C4-2B (cell line): ENCODE data around the gene USP34.
"Not testable (repeated sequence)": the region's sequence is repeated elsewhere in the genome, so short reads cannot be mapped to it uniquely, and the experiment has no call there.

Source experiments
- H3K27ac ChIP-seq: fragments of 450-650 bp; 2 replicates; pipeline ENCODE4 v1.5.1; 2017
- ZFX ChIP-seq: fragments of 450-650 bp; IDR thresholded peaks from 2 replicates; pipeline ENCODE4 v1.6.1; 2017
- TF ChIP-seq, protein P1 (sequence below): fragments of 450-650 bp; conservative IDR thresholded peaks from 2 replicates; pipeline ENCODE4 v1.5.1; 2017; ENCODE audit warnings: mild to moderate bottlenecking

USP34 gene

DNA sequence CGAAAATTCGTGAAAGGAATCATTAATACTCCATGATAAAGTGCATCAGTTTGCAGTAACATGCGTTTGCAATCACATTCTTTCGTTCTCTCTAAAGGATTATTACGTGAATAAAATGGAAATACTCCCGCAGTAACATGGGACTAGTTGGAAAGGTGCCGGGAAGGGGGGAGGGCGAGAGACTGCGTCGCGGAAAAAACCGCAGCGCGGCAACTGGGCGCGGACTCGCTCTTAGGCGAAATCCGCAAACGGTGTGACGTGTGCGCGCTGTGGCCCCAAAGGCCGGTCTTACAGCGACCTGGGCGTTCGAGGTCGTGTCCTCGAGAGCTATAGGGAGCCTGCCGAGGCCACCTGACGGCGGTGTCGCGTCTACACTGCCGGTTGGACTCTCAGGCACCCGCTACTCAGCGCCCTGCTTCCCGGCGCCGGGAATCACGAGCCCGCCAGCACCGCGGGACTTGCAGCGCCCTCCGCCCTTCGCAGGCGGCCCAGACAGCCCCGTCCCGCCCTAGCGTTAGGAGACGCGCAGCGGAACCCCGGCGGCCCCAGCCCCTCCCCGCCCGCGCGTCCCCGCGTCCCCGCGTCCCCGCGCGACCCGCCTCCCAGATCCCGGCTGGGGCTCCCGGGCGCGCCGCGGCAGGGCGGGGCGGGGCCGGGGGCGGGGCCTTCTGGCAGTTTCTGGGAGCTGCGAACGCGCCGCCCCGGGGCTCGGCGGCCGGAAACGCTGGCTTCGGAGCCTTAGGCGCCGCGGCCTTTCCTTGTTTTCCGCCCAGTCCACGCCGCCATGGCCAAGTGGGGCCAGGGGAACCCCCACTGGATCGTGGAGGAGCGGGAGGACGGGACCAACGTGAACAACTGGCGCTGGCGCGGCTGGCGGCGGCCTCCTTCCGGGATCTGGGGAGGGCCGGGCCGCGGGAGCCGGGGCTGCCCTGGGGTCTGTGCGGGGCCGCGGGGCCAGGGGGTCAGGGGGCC is 293.8 kb downstream of the USP34 start:
- H3K27ac ChIP-seq: peak overlapping the region; percentile 92
- TF ChIP-seq ZFX: peak; percentile 74
- TF ChIP-seq, protein P1, sequence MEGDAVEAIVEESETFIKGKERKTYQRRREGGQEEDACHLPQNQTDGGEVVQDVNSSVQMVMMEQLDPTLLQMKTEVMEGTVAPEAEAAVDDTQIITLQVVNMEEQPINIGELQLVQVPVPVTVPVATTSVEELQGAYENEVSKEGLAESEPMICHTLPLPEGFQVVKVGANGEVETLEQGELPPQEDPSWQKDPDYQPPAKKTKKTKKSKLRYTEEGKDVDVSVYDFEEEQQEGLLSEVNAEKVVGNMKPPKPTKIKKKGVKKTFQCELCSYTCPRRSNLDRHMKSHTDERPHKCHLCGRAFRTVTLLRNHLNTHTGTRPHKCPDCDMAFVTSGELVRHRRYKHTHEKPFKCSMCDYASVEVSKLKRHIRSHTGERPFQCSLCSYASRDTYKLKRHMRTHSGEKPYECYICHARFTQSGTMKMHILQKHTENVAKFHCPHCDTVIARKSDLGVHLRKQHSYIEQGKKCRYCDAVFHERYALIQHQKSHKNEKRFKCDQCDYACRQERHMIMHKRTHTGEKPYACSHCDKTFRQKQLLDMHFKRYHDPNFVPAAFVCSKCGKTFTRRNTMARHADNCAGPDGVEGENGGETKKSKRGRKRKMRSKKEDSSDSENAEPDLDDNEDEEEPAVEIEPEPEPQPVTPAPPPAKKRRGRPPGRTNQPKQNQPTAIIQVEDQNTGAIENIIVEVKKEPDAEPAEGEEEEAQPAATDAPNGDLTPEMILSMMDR: no peak

DNA sequence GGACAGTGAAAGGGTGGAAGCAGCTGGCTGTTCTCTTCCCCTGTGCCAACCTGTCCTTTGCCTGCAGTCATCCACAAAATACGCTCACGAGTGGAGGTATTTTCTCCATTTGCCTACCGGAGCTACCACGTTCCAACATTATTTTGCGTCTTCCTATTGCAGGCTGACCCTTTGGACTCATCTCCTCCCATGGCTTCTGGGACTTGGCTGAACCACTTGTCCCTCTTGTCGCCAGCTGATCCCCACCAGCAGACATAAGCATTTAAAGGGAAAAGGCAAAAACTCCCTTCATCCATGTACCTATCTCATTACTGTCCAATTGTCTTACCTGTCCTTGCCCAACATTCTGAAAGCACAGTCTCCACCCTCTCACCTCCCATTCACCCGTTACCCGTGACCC is 295.9 kb downstream of the USP34 start:
- TF ChIP-seq ZFX: no peak
- TF ChIP-seq, protein P1: no peak
- no peak overlapping the region for H3K27ac ChIP-seq

DNA sequence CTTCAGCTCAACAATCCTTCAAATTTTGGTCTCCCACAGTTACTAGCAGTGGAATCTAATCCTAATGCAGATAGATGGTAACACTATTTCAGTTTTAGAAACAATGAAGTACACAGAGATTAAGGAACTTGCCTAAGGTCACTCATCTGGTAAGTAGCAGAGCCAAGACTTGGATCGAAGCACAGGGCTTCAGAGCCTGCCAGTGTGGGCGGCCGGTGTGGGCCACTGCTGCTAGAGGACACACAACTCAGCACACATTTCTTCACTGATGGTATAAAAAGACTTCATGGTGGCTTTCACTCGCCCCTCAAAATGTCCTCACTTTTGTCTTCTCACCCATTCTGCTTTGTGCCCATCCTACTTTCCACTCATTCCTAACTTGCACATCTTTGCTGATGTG is 297.8 kb downstream of the USP34 start:
- H3K27ac ChIP-seq: no peak overlapping the region
- TF ChIP-seq ZFX: no peak
- TF ChIP-seq, protein P1: no peak

DNA sequence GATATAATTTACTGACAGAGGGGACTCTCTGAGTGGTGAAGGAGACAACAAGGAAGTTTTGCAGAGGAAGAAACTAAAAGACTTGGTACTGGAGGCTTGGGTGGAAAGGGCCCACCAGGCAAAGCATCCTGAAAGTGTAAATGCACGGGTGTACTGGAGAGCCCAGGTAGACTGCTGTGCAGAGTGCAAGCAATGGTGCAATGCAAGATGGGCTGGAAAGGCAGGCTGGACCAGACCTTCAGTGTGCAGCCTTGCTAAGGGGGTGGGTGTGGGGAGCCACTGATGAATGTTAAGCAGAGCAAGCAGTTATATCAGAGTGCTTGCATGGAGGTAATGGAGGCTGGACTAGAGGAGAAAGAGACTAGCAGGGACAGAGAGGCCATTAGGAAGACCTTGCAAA is 298.2 kb downstream of the USP34 start:
- H3K27ac ChIP-seq: no peak overlapping the region
- no peak for TF ChIP-seq ZFX
- TF ChIP-seq, protein P1: no peak

DNA sequence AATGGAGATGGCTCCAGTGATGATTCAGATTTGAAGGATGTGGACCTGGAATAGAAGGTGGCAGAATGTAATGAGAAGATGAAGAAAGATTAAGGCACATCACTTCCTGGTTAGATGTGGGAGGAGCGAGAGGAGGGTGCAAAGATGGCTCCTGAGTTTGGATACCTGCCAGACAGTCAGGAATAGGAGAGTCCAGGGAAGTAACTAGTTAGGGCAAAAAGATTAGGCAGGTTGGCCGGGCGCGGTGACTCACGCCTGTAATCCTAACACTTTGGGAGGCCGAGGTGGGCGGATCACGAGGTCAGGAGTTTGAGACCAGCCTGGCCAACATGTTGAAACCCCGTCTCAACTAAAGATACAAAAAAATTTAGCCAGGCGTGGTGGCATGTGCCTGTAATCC is 303.3 kb downstream of the USP34 start:
- TF ChIP-seq ZFX: no peak
- TF ChIP-seq, protein P1: no peak
- no peak overlapping the region for H3K27ac ChIP-seq

DNA sequence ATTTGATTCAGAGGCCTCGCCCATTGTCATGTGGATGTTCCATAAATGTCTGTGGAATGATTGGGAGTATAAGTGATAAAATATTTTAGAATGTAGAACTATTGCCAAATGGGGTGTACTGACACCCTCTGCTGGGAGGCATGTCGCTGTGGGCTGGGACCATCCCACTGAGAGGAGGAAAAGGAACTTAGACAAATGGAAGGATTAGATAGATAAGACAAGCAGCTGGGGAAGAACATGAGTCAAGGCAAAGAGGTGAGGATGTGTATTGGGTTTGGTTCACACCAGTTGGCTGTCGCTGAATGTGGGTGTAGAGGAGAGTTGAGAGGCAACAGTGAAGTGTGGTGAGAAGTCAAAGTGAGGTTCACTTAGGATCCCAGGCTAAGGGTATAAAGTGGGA is 304.9 kb downstream of the USP34 start:
- TF ChIP-seq, protein P1: no peak
- TF ChIP-seq ZFX: no peak
- no peak overlapping the region for H3K27ac ChIP-seq

DNA sequence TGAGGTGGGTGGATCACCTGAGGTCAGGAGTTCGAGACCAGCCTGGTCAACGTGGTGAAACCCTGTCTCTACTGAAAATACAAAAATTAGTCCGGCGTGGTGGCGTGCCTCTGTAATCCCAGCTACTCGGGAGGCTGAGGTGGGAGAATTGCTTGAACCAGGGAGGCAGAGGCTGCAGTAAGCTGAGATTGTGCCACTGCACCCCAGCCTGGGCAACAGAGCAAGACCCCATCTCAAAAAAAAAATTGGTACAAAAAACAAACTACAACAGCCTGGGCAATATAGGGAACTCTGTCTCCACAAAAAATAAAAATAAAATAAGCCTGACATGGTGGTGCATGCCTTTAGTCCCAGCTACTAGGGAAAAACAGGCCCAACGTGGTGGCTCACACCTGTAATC is 305.8 kb downstream of the USP34 start:
- H3K27ac ChIP-seq: not testable (repeated sequence)

DNA sequence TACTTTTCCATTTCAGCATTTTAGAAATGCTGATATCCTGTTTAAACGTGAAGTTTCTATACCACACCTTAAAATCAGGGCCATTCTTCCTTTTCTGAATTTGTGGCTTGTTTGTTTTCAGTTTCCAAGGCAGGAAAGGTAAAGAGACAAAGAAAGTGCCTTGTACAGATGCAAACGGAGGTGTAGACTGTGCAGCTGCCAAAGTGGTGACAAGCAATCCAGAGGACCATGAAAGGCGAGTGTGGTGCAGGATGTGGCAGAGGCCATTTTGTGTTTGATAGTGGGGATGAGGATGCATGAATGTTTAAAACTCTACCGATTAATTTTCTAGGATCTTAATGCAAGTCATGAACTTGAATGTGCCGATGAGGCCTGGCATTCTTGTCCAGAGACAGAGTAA is 308.2 kb downstream of the USP34 start:
- no peak overlapping the region for H3K27ac ChIP-seq
- no peak for TF ChIP-seq ZFX
- TF ChIP-seq, protein P1: no peak
